GM11168 (cell line): Measurements from ENCODE around the gene PABPC1L.

Experiments used
- in situ Hi-C: fragments of 300-500 bp; cut with MboI; formaldehyde crosslinking; loops from one replicate; pipeline ENCODE4 v1.12.0; 2022; ENCODE audit warnings: low sequenced_read_pairs; ENCODE audit not compliant: unreplicated experiment

Gene PABPC1L

DNA sequence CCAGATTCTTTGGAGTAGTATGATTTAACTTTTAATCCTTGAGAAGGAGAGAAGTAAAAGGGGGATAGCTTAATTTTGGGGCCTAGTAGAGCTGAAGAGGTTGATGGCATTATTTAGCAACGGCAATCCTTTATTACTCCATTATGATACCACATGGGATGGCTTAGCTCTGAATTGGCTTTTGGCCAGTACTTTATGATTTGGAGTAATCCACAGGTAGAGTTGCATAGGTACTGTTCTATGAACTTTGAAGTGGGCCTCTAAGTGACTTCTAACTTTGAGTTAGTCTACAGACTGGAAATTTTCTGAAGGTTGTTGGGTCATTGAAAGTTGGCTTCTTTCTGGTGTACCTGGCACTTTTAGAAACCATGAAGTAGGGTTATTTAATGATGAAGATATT lies 12.7 kb upstream of the PABPC1L start:
- in situ Hi-C loops: no loop called here

DNA sequence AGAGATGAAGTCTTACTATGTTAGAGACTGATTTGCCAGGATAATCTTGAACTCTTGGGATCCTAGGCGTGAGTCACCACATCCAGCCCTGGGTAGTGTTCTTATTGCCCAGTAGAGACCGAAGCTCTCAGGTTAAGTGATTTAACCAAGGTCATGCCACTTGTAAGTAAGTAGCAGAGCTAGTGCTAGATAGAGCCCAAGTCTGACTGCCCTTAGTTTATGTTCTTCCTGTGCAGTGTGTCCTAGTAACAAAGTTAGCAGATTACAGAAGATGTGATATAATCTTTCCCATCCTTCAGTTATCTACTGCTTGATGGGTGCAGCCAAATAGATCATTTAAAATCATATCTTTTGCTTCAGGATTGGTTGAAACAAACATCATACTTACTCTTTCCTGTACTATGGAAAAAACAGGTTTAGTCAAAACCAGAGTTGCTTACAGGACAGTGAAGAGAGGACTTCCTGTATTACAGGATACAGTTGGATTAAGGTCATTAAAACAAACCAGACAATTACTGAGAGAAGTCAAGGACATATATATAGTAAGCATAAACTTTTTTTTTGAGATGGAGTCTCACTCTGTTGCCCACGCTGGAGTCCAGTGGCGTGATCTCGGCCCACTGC lies 9.5 kb upstream of the PABPC1L start:
- in situ Hi-C loops: no loop called here

DNA sequence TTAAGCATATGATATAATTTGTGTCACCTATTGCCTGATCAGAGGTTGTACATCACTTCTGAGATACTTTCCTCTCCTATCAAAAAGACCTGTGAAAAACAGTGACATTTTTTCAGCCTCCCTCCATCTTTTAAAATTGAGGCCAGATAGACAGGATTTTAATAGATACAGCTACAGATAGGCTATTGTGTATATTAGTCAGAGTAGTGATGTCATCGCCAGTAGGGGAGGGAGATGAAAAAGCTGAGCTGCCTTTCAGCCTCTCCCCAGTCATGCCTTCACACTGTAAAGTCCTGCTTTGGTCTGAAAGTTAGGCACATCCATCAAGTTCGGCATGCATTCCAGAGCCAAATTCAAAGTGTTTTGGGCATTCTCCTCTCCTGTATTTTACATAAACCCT lies 7.9 kb upstream of the PABPC1L start:
- in situ Hi-C loops: no loop called here

DNA sequence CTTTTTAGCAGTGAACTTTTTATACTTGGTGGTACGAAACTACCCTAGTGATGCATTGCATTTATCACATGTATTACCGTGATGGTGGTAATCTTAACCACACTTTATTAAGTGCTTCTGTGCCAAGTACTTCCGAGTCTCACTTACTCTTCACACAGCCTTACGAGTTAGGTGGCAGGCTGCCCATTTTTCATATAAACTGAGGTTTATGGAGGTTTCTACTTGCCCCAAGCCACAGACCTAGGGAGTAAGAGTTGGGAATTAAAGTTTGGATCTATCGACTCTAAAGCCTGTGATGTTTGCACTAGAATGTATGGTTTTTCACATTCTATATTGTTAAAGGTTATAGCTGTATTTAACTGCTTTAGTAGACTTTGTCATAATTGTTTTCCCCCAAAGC lies 5.5 kb upstream of the PABPC1L start:
- in situ Hi-C loops: no loop called here

- in situ Hi-C loops: no loop called here
These were observed 631 bp upstream of the PABPC1L start for GRCh38 chr20:44908987-44909871.

DNA sequence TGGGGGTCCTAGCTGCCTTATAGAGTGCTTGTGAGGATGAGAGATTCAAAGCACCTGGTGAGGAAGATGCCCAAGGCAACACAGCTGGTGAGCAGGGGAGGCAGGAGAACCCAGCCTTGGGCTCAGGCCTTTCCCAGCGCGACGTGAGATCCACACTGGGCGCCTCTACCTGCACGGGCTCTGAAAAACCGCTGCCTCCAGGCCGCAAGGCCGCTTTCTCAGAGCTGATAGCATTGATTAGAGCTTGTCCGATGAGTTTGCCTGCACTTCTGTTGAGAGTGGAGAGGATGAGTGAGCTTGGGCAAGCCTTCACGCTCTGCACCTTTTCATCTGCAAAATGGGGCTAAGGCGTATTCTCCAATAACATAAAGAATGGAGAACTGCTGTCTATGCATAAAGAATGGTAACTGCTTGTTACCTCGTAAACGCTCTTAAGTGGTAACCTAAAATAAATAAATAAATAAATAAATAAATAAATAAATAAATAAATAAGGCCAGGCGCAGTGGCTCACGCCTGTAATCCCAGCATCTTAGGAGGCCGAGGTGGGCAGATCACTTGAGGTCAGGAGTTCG lies 916 bp downstream of the PABPC1L start:
- in situ Hi-C loops: no loop called here

DNA sequence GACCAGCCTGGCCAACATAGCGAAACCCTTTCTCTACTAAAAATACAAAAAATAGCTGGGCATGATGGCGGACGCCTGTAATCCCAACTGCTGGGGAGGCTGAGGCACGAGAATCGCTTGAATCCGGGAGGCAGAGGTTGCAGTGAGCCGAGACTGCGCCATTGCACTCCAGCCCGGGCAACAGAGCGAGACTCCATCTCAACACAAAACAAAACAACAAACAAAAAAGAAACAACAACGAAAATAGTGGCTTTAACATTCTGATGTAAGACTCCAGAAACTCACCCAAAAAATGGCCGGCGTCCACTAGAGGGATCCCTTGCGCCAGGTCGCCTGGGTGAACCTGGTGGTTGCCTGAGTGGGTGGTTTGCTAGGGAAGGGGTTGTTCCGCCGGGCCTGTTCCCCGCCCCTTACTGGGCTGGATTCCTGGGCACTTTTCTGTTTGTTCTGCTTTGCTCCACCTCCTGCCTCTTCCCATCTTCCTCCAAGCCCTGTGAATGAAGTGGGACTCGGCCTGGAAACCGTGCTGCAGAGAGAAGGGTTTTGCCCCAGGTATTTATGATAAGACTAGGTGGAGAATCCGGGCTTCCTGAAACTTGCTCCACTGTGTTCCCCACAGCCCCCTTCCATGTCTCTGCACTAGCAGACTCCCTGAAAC lies 1.5 kb downstream of the PABPC1L start:
- in situ Hi-C loops: no loop called here

DNA sequence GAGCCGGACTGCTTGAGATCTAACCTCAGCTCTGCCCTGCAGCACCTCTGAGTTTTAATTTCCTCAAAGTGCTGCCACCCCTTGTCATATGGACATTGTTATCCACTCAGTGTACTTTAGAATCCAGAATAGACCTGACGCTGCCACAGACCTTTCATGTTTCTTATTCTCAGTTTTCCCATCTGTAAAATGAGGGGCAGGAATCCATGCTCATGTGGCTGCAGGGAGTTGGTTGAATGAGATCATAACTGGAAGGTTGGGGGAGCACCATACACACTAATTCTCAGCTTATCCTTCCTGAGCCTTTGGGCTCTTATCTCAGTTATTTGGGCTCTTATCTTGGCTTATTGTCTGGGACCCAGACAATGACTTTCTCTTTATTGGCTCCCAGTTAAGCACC lies 2.3 kb downstream of the PABPC1L start:
- in situ Hi-C loops: no loop called here

GRCh38 chr20:44914924-44915323 lies 5.1 kb downstream of the PABPC1L start:
- in situ Hi-C loops: no loop called here

DNA sequence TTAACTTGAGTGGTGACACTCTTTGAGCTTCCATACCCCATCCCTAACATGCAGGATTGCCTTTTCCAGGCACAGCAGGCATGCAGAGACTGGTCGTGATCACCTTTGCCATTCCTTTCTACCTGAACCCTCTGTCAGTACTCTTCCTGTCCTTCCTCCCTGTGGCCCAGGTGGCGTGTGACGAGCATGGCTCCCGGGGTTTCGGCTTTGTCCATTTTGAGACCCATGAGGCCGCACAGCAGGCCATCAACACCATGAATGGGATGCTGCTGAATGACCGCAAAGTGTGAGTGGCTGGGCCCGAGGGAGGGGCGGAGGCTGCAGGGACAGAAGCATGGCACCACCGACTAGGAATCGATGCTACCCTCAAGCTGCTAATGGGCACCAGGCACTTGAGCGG lies 6.7 kb downstream of the PABPC1L start:
- in situ Hi-C loops: no loop called here

- in situ Hi-C loops: no loop called here
These were observed 7.5 kb downstream of the PABPC1L start for GRCh38 chr20:44917399-44917798.

DNA sequence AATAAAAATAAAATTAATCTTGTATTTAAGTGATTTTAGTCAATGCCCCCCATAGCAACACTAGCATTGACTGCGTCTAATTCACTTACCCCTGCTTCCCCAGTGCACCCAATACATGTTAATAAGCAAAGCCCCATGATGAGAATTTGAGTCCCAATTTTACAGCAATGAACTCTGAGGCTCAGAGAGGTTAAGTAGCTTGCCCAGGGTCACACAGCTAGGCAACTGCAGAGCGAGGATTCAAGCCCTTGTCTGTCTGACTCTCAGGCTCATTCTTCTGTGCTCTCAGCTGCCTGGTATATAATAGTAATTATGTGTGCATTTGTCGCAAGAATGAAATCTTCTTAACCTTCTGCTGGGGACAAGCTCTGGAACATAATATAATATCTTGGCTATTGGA lies 8.5 kb downstream of the PABPC1L start:
- in situ Hi-C loops: no loop called here

GRCh38 chr20:44918761-44919160 lies 8.9 kb downstream of the PABPC1L start:
- in situ Hi-C loops: no loop called here

DNA sequence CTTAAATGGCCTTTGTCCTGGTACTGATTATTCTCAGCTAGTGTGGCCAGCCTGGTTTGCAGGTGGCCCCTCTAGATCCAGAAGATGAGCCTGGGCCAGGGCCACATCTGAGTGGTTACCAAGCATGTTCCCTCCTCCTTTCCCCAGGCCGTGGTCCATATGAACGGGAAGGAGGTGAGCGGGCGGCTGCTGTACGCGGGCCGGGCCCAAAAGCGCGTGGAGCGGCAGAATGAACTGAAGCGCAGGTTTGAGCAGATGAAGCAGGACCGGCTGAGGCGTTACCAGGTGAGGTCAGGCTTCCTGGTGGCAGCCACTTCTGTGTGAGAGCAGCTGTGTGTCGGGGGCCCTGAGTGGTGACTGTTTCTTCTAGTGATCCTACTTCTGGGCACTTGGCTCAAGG lies 11.6 kb downstream of the PABPC1L start:
- in situ Hi-C loops: no loop called here

DNA sequence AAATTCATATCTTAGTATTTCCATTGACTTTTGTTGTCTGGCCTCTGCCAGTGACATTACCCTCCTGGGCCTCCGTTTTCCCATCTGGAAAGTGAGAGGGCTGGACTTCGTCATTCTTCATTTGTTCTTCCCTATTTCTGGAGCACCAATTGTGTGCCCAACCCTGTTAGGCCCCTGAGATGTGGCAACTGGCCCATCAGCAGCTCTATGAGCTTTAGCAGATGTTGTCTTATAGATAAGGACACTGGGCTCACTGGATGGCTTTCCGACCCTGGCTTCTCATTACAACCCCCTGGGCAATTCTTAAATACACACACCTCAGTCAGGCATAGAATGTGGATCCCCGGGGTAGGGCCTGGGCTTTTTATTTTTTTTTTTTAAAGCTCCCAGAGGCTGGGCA lies 14.7 kb downstream of the PABPC1L start:
- in situ Hi-C loops: no loop called here

GRCh38 chr20:44928595-44928994 lies 18.7 kb downstream of the PABPC1L start:
- in situ Hi-C loops: no loop called here

- in situ Hi-C loops: no loop called here
These were observed 20.8 kb downstream of the PABPC1L start for GRCh38 chr20:44930517-44931168.

DNA sequence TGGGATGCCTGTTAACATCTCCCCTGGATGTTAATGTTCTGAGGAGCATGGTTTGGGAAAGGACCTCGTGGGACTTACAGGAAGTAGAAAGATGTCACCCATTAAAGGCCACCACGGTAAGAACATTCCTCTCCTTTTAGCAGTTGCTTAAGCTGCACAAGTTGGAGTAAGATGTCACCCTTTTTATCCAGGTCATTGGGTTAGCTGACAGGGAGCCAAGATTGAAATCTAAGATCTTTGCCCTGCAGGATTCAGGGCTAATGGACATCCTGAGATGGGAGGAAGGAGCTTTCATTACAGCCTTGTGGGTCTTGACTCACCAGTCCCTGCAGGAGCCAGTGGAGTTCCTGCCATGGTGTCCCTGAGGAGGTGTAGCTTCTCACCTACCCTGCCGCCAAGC lies 22.1 kb downstream of the PABPC1L start:
- in situ Hi-C loops: no loop called here

GRCh38 chr20:44932916-44933315 lies 23.1 kb downstream of the PABPC1L start:
- in situ Hi-C loops: no loop called here

GRCh38 chr20:44936510-44936909 lies 26.6 kb downstream of the PABPC1L start:
- in situ Hi-C loops: no loop called here

- in situ Hi-C loops: no loop called here
These were observed 28.8 kb downstream of the PABPC1L start for GRCh38 chr20:44938637-44939036.
